ENCODE results near the gene CDC45. TPM values are rescaled to one million over a fixed set of nuclear protein-coding genes. Genes with fewer than 3 reads are reported as not detected.
"Not testable (repeated sequence)": the region's sequence is repeated elsewhere in the genome, so short reads cannot be mapped to it uniquely, and the experiment has no call there.

Gene CDC45
- total RNA-seq, 2 donors from 2014 or later = 0.99 TPM; not detected in 1

DNA sequence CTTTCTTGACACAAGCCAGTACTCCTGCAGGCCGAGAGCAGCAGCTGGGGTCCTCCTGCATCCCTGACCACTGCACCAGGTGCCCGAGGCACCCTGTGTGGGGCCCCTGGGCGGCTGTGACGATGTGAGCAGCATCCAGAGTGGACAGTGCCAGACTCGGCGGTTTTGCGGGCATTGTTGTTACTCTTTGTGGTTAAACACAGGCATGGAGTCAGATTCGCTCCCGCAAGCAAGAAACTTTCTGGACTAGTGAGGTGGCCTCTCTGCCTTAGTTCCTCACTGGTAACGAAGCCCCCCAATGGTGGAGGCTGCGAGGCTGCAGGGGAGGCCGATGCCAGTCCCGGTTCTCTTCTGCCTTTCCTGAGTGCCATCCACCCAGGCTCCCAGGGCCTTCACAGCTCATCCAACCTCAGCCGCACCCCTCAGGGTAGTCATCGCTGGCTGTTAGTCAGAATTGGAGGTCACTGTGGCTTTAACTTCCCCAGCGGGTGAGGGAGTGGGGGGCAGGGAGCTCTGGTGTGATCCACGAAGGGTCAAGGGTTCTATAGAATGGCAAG lies 48.2 kb downstream of the CDC45 start:
- H3K4me1 ChIP-seq (ENCODE audit: control insufficient read depth in 1 of 2, low read depth in 2 of 2) = peaks cover 0 to 10% of the 10 kb centered on the region in 2 donors
- H3K4me3 ChIP-seq = no peak overlapping the region
- DNase-seq (ENCODE audit: low spot score) (no peak), ATAC-seq (ENCODE audit: insufficient number of reproducible peaks, low FRiP score, low read depth) (no peak)
- no peak overlapping the region for H3K27ac ChIP-seq
- H3K27me3 ChIP-seq (replicated peaks; ENCODE audit: insufficient read depth) = no peaks in the 10 kb centered on the region
- H3K36me3 ChIP-seq = no peaks in the 10 kb centered on the region
- TF ChIP-seq, protein P1, sequence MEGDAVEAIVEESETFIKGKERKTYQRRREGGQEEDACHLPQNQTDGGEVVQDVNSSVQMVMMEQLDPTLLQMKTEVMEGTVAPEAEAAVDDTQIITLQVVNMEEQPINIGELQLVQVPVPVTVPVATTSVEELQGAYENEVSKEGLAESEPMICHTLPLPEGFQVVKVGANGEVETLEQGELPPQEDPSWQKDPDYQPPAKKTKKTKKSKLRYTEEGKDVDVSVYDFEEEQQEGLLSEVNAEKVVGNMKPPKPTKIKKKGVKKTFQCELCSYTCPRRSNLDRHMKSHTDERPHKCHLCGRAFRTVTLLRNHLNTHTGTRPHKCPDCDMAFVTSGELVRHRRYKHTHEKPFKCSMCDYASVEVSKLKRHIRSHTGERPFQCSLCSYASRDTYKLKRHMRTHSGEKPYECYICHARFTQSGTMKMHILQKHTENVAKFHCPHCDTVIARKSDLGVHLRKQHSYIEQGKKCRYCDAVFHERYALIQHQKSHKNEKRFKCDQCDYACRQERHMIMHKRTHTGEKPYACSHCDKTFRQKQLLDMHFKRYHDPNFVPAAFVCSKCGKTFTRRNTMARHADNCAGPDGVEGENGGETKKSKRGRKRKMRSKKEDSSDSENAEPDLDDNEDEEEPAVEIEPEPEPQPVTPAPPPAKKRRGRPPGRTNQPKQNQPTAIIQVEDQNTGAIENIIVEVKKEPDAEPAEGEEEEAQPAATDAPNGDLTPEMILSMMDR (IDR thresholded peaks at IDR 0.05) = no peak
- no peaks in the 10 kb centered on the region for H3K9me3 ChIP-seq

DNA sequence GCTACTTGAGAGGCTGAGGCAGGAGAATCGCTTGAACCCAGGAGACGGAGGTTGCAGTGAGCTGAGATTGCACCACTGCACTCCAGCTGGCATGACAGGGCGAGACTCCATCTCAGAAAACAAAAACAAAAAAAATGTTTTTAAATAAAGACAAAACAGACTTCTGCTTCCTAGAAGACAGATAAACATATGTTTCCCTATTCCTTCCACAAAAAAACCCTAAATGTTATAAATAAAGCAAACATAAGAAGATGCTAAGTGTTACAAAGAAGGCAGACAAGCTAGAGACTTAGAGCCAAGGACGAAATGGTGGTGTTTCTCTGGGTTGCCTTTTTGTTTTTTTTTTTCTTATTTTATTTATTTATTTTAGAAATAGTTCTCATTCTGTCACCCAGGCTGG lies 50.1 kb downstream of the CDC45 start:
- no peaks in the 10 kb centered on the region for H3K36me3 ChIP-seq
- TF ChIP-seq, protein P1 (IDR thresholded peaks at IDR 0.05) = no peak
- H3K4me1 ChIP-seq (ENCODE audit: control insufficient read depth in 1 of 2, low read depth in 2 of 2) = no peaks in the 10 kb centered on the region
- no peaks in the 10 kb centered on the region for H3K27me3 ChIP-seq (replicated peaks; ENCODE audit: insufficient read depth)
- H3K27ac ChIP-seq = no peak overlapping the region
- no peaks in the 10 kb centered on the region for H3K9me3 ChIP-seq
- ATAC-seq (ENCODE audit: insufficient number of reproducible peaks, low FRiP score, low read depth) (no peak), DNase-seq (ENCODE audit: low spot score) (no peak)
- no peak overlapping the region for H3K4me3 ChIP-seq

DNA sequence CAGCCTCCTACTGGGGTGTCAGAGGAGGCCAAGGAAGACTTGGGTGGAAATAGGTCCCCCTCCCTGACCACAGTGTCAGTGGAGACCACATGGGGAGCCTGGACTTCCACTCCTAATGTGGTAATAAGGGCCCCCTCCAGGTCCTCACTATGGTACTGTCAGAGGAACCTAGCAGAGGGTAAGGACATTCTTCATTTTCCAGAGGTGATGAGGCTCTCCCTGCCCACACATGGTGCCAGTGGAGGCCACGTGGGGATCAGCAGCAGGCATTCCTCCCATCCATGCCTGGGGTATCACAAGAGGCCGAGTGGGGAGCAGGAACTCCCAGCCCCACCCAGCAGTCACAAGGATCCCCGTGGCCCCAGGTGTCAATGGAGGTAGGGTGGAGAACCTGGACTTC lies 51.0 kb downstream of the CDC45 start:
- ATAC-seq (ENCODE audit: insufficient number of reproducible peaks, low FRiP score, low read depth) (no peak), DNase-seq (ENCODE audit: low spot score) (no peak)
- Histone ChIP-seq H3K4me1 (ENCODE audit: control insufficient read depth in 1 of 2, low read depth in 2 of 2) (no peaks in the 10 kb centered on the region), H3K9me3 (no peaks in the 10 kb centered on the region), H3K27ac (no peak overlapping the region), H3K27me3 (replicated peaks; ENCODE audit: insufficient read depth) (no peaks in the 10 kb centered on the region), H3K36me3 (no peaks in the 10 kb centered on the region), H3K4me3 (no peak overlapping the region)
- TF ChIP-seq, protein P1 (IDR thresholded peaks at IDR 0.05) = no peak

DNA sequence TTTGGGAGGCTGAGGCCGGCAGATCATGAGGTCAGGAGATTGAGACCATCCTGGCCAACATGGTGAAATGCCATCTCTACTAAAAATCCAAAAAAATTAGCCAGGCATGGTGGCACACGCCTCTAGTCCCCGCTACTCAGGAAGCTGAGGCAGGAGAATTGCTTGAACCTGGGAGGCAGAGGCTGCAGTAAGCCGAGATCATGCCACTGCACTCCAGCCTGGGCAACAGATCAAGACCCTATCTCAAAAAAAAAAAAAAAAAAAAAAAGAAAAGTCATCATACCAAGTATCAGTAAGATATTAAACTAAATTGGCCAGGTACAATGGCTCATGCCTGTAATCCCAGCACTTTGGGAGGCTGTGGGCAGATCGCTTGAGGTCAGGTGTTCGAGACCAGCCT lies 51.6 kb downstream of the CDC45 start:
- DNase-seq (ENCODE audit: low spot score); H3K27ac ChIP-seq; ATAC-seq (ENCODE audit: insufficient number of reproducible peaks, low FRiP score, low read depth); H3K4me3 ChIP-seq; H3K36me3 ChIP-seq; H3K27me3 ChIP-seq (replicated peaks; ENCODE audit: insufficient read depth); H3K9me3 ChIP-seq; H3K4me1 ChIP-seq (ENCODE audit: control insufficient read depth in 1 of 2, low read depth in 2 of 2): not testable (repeated sequence)

GRCh38 chr22:19533049-19533626 lies 53.4 kb downstream of the CDC45 start:
- no peaks in the 10 kb centered on the region for H3K36me3 ChIP-seq
- no peaks in the 10 kb centered on the region for H3K27me3 ChIP-seq (replicated peaks; ENCODE audit: insufficient read depth)
- TF ChIP-seq, protein P1 (IDR thresholded peaks at IDR 0.05) = no peak
- DNase-seq (ENCODE audit: low spot score) = no peak
- ATAC-seq (ENCODE audit: insufficient number of reproducible peaks, low FRiP score, low read depth) = no peak
- no peaks in the 10 kb centered on the region for H3K4me1 ChIP-seq (ENCODE audit: control insufficient read depth in 1 of 2, low read depth in 2 of 2)
- no peaks in the 10 kb centered on the region for H3K9me3 ChIP-seq
- H3K4me3 ChIP-seq = no peak overlapping the region
- H3K27ac ChIP-seq = no peak overlapping the region

- H3K36me3 ChIP-seq = no peaks in the 10 kb centered on the region
- ATAC-seq (ENCODE audit: insufficient number of reproducible peaks, low FRiP score, low read depth) (no peak), DNase-seq (ENCODE audit: low spot score) (no peak)
- H3K27ac ChIP-seq = no peak overlapping the region
- no peak overlapping the region for H3K4me3 ChIP-seq
- H3K9me3 ChIP-seq = no peaks in the 10 kb centered on the region
- H3K4me1 ChIP-seq (ENCODE audit: control insufficient read depth in 1 of 2, low read depth in 2 of 2) = no peaks in the 10 kb centered on the region
- no peaks in the 10 kb centered on the region for H3K27me3 ChIP-seq (replicated peaks; ENCODE audit: insufficient read depth)
- TF ChIP-seq, protein P1 (IDR thresholded peaks at IDR 0.05) = no peak
Observed at GRCh38 chr22:19533857-19534256, 54.1 kb downstream of the CDC45 start.
